PC-3 (cell line): ENCODE results near the gene RHOBTB1. TPM values are rescaled to one million over a fixed set of nuclear protein-coding genes. Genes with fewer than 3 reads are reported as not detected.

Experiments
- ATAC-seq: fragments of 200-7000 bp; cut with Tn5 transposase; 2 replicates; pipeline ENCODE4 v1.9.1; 2020; ENCODE audit warnings: mild to moderate bottlenecking, moderate library complexity
- BruUV-seq: library from RNA; stranded (reverse); fragments of 400-500 nt; replicated peaks from 2 replicates; lab custom pipeline; 2021; lab: Mats Ljungman, UMichigan
- CTCF ChIA-PET: fragments of 300-600 bp; sonication (Branson Sonifier 250); formaldehyde crosslinking; loops from one replicate; lab custom pipeline; 2022; ENCODE audit warnings: antibody characterized with exemption; lab: Charles Lee
- POLR2A ChIA-PET: fragments of 300-600 bp; sonication (Branson Sonifier 250); formaldehyde crosslinking; loops from one replicate; lab custom pipeline; 2022; ENCODE audit warnings: antibody characterized with exemption; ENCODE audit not compliant: unreplicated experiment; lab: Charles Lee
- DNase-seq: peaks from one replicate; pipeline ENCODE4 v3.0.0-alpha.2; 2015
- H2AFZ ChIP-seq: fragments of 300-600 bp; sonication (generic); 2 replicates; pipeline ENCODE4 v1.6.0; 2016; ENCODE audit warnings: antibody characterized with exemption, low read length
- H3F3A ChIP-seq: fragments of 300-600 bp; sonication (generic); one replicate; pipeline ENCODE4 v1.6.0; 2017; ENCODE audit warnings: antibody characterized with exemption, low read length, control low read depth, mild to moderate bottlenecking; ENCODE audit not compliant: unreplicated experiment
- H3K27ac ChIP-seq: fragments of 300-600 bp; sonication (generic); 2 replicates; pipeline ENCODE4 v1.5.1; 2016; ENCODE audit warnings: mild to moderate bottlenecking, low read length
- H3K27me3 ChIP-seq: fragments of 300-600 bp; sonication (generic); 2 replicates; pipeline ENCODE4 v1.6.1; 2016; ENCODE audit warnings: low read length, mixed read lengths
- H3K36me3 ChIP-seq: fragments of 300-600 bp; sonication (generic); 2 replicates; pipeline ENCODE4 v1.6.1; 2016; ENCODE audit warnings: low read depth, mixed run types, low read length, mixed read lengths
- H3K4me1 ChIP-seq: fragments of 300-600 bp; sonication (generic); 2 replicates; pipeline ENCODE4 v1.5.1; 2016; ENCODE audit warnings: low read length; ENCODE audit not compliant: insufficient read depth
- H3K4me2 ChIP-seq: fragments of 300-600 bp; sonication (generic); 2 replicates; pipeline ENCODE4 v1.6.0; 2016; ENCODE audit warnings: low read length
- H3K4me3 ChIP-seq: fragments of 300-600 bp; sonication (generic); 2 replicates; pipeline ENCODE4 v1.5.1; 2016; ENCODE audit warnings: mild to moderate bottlenecking, low read length, mixed read lengths
- H3K79me2 ChIP-seq: fragments of 300-600 bp; sonication (generic); 2 replicates; pipeline ENCODE4 v1.6.1; 2017; ENCODE audit warnings: low read length, mixed read lengths
- H3K9ac ChIP-seq: fragments of 300-600 bp; sonication (generic); 2 replicates; pipeline ENCODE4 v1.6.0; 2016; ENCODE audit warnings: mild to moderate bottlenecking, low read length
- H3K9me2 ChIP-seq: fragments of 300-600 bp; sonication (generic); replicated peaks from 2 replicates; pipeline ENCODE4 v1.6.1; 2016; ENCODE audit warnings: mixed run types, low read length, mixed read lengths
- H3K9me3 ChIP-seq: fragments of 300-600 bp; sonication (generic); 2 replicates; pipeline ENCODE4 v1.6.1; 2016; ENCODE audit warnings: low read length, mixed read lengths
- H4K20me1 ChIP-seq: fragments of 300-600 bp; sonication (generic); 2 replicates; pipeline ENCODE4 v1.6.1; 2016; ENCODE audit warnings: low read length, mixed read lengths
- EZH2 ChIP-seq: fragments of 300-600 bp; sonication (generic); IDR thresholded peaks from one replicate; pipeline ENCODE4 v1.6.1; 2017; ENCODE audit warnings: antibody characterized with exemption, mild to moderate bottlenecking, low read length; ENCODE audit not compliant: unreplicated experiment
- EZH2phosphoT487 ChIP-seq: fragments of 300-600 bp; sonication (generic); IDR thresholded peaks from 2 replicates; pipeline ENCODE4 v1.6.1; 2018; ENCODE audit warnings: mild to moderate bottlenecking, antibody characterized with exemption, low read length, borderline replicate concordance
- intact Hi-C: fragments of 100-400 bp; cut with micrococcal nuclease; formaldehyde crosslinking; loops from 2 replicates; pipeline ENCODE4 v1.9.0; 2023
- total RNA-seq: library from RNA; depleted of rRNA; stranded (reverse); fragments of >200 nt; gene quantifications from 2 replicates; pipeline ENCODE4 v1.2.3, GENCODE V29; 2014
- TF ChIP-seq, protein P1 (sequence below): fragments of 300-600 bp; sonication (generic); conservative IDR thresholded peaks from 2 replicates; pipeline ENCODE4 v1.5.1; 2017; ENCODE audit warnings: antibody characterized with exemption, low read depth, mild to moderate bottlenecking, low read length

The RHOBTB1 gene
- total RNA-seq, 1 experiment from 2014 or later = 6.7 TPM

- TF ChIP-seq EZH2phosphoT487 (no peak), EZH2 (no peak)
- TF ChIP-seq, protein P1, sequence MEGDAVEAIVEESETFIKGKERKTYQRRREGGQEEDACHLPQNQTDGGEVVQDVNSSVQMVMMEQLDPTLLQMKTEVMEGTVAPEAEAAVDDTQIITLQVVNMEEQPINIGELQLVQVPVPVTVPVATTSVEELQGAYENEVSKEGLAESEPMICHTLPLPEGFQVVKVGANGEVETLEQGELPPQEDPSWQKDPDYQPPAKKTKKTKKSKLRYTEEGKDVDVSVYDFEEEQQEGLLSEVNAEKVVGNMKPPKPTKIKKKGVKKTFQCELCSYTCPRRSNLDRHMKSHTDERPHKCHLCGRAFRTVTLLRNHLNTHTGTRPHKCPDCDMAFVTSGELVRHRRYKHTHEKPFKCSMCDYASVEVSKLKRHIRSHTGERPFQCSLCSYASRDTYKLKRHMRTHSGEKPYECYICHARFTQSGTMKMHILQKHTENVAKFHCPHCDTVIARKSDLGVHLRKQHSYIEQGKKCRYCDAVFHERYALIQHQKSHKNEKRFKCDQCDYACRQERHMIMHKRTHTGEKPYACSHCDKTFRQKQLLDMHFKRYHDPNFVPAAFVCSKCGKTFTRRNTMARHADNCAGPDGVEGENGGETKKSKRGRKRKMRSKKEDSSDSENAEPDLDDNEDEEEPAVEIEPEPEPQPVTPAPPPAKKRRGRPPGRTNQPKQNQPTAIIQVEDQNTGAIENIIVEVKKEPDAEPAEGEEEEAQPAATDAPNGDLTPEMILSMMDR = no peak
- peaks cover 4% of the 10 kb centered on the region for H3F3A ChIP-seq
- intact Hi-C loops = no loop called here
- ChIA-PET CTCF (interaction anchor here (0.6 kb wide), 2 partner anchors 74 to 1017 kb away, joined by 3 to 4 read pairs; no protein-coding TSS in a partner anchor), POLR2A (interaction anchor here (0.6 kb wide), 1 partner anchor 365 kb away, joined by 3 read pairs; no protein-coding TSS in a partner anchor)
- H3K4me2 ChIP-seq = no peak overlapping the region
- H3K9me2 ChIP-seq = 0 out of 2 replicates have a peak, but pooled peaks cover 5% of the 10 kb centered on the region
- no peaks in the 10 kb centered on the region for H3K9me3 ChIP-seq
- no TSS peak for BruUV-seq
- no peak overlapping the region for H3K27ac ChIP-seq
- H2AFZ ChIP-seq = no peak overlapping the region
- no peak overlapping the region for H3K9ac ChIP-seq
- H3K4me1 ChIP-seq = peaks cover 29% of the 10 kb centered on the region
- no peak overlapping the region for H3K4me3 ChIP-seq
- no peaks in the 10 kb centered on the region for H3K27me3 ChIP-seq
- DNase-seq = no peak
- no peaks in the 10 kb centered on the region for H3K79me2 ChIP-seq
- H4K20me1 ChIP-seq = no peaks in the 10 kb centered on the region
- ATAC-seq = no peak
- H3K36me3 ChIP-seq = no peaks in the 10 kb centered on the region
These were observed 24.5 kb upstream of the RHOBTB1 start for GRCh38 chr10:60968504-60968903.

DNA sequence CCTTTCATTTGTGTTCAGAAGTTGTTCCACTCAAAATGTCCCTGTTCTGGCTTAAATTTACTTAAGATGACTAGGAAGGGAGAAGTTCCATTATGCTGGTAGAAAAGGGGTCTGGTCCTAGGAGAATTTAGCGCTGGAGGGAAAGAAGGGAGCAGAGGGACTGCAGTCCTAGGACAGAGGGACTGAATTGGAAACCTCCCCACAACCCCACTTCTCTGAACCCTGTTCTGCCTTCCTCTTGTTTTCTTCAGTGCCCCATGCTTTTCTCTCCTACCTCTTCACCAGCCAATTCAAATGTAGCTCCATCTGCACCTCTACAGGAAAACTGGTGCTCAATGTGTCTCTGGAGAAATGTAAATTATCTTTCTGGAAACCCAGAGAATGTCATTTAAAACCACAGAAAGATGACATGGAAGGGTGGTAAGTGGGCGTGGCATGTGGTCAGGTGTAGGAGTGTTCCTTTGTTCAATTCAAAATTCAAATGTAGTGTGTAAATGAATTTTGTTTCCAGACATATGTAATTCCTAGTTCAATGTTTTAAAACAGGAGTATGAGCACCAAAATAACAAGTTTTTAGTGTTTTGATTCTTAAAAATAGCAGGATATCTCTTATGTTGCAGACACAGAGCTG, 24.0 kb upstream of the RHOBTB1 start:
- Histone ChIP-seq H4K20me1 (no peaks in the 10 kb centered on the region), H3K4me2 (no peak overlapping the region), H2AFZ (no peak overlapping the region), H3K27me3 (no peaks in the 10 kb centered on the region), H3K9ac (no peak overlapping the region), H3K4me1 (peaks cover 33% of the 10 kb centered on the region), H3K9me2 (0 out of 2 replicates have a peak, but pooled peaks cover 5% of the 10 kb centered on the region), H3K9me3 (no peaks in the 10 kb centered on the region), H3K4me3 (no peak overlapping the region), H3K27ac (no peak overlapping the region), H3K79me2 (no peaks in the 10 kb centered on the region), H3K36me3 (no peaks in the 10 kb centered on the region), H3F3A (peaks cover 4% of the 10 kb centered on the region)
- no peak for ATAC-seq
- BruUV-seq = no TSS peak
- CTCF ChIA-PET = interaction anchor here (0.6 kb wide), 2 partner anchors 74 to 1017 kb away, joined by 3 to 4 read pairs; no protein-coding TSS in a partner anchor
- POLR2A ChIA-PET = interaction anchor here (0.6 kb wide), 2 partner anchors 24 to 365 kb away, joined by 3 to 4 read pairs; no protein-coding TSS in a partner anchor
- intact Hi-C loops = no loop called here
- peak; percentile 48 for DNase-seq
- TF ChIP-seq, protein P1 = no peak
- TF ChIP-seq EZH2 (no peak), EZH2phosphoT487 (no peak)

DNA sequence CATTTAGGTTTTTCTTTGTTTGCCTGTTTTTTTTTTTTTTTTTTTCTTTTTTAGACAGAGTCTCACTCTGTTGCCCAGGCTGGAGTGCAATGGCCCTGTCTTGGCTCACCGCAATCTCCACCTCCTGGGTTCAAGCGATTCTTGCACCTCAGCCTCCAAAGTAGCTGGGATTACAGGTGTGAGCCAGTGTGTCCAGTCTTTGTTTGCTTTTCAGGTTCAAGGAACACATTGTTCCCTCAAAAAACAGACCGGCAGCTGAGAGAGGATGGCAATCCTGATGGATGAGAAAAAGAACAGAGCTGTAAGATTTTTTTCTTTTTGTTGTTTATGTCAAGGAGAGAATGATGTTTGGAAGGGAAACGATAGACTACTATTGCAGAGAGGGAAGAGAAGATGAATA, 23.3 kb upstream of the RHOBTB1 start:
- Histone ChIP-seq H3K27me3 (no peaks in the 10 kb centered on the region), H3K9me3 (no peaks in the 10 kb centered on the region), H3K27ac (no peak overlapping the region), H3K9me2 (0 out of 2 replicates have a peak, but pooled peaks cover 5% of the 10 kb centered on the region), H3K9ac (no peak overlapping the region), H3K4me1 (peaks cover 37% of the 10 kb centered on the region), H3K4me2 (no peak overlapping the region), H3K79me2 (no peaks in the 10 kb centered on the region), H2AFZ (no peak overlapping the region), H3K4me3 (no peak overlapping the region), H3K36me3 (no peaks in the 10 kb centered on the region), H3F3A (peaks cover 4% of the 10 kb centered on the region), H4K20me1 (no peaks in the 10 kb centered on the region)
- BruUV-seq = no TSS peak
- intact Hi-C loops = no loop called here
- TF ChIP-seq EZH2 (no peak), EZH2phosphoT487 (no peak)
- TF ChIP-seq, protein P1 = no peak
- ChIA-PET CTCF (no interaction called here), POLR2A (interaction anchor here (0.6 kb wide), 1 partner anchor 24 kb away, joined by 4 read pairs; no protein-coding TSS in a partner anchor)
- no peak for ATAC-seq
- no peak for DNase-seq
